K562 (cell line): ENCODE measurements around the gene TMEM167B.

ENCODE experiments used
- FIP1L1 ChIP-seq: fragments of 200-400 bp; formaldehyde crosslinking; IDR thresholded peaks from 2 replicates; pipeline ENCODE4 v1.6.1; 2018; ENCODE audit warnings: mild to moderate bottlenecking, low read depth, low read length; ENCODE audit not compliant: poor library complexity, severe bottlenecking
- IRF2 ChIP-seq: sonication (generic); formaldehyde crosslinking; IDR thresholded peaks from 2 replicates; pipeline ENCODE4 v1.8.1; 2022; ENCODE audit warnings: mild to moderate bottlenecking, missing genetic modification reagents
- JUND ChIP-seq, 2 experiments: IDR thresholded peaks; 2 replicates in 1 of 2; 3 replicates in 1 of 2; pipeline ENCODE4 v1.6.1; 2011; ENCODE audit warnings: borderline replicate concordance in 2 of 2, low read depth in 2 of 2, low read length in 2 of 2, improper control_type of control experiment in 1 of 2, missing biosample characterization in 1 of 2, missing genetic modification characterization in 1 of 2, missing genetic modification reagents in 1 of 2
- NFYB ChIP-seq: IDR thresholded peaks from 2 replicates; pipeline ENCODE4 v1.6.1; 2011; ENCODE audit warnings: mild to moderate bottlenecking, moderate library complexity; ENCODE audit not compliant: insufficient read length; ENCODE audit errors: extremely low read depth
- POLR2A ChIP-seq: fragments of 450-650 bp; conservative IDR thresholded peaks from 2 replicates; pipeline ENCODE4 v1.6.1; 2016
- RAD21 ChIP-seq, 2 experiments: fragments of 250-450 bp in 1 of 2; fragments of 450-650 bp in 1 of 2; sonication (Bioruptor Pico) in 1 of 2; formaldehyde crosslinking in 1 of 2; IDR thresholded peaks in 1 of 2; conservative IDR thresholded peaks in 1 of 2; 2 replicates each; pipeline versions ENCODE4 v1.4.0 to v1.8.0; 2020 to 2022; ENCODE audit warnings: mild to moderate bottlenecking in 2 of 2, moderate library complexity in 1 of 2
- SIN3A ChIP-seq, 2 experiments: fragments of 150-350 bp in 1 of 2; IDR thresholded peaks; 2 replicates each; pipeline ENCODE4 v1.6.1; 2011 to 2016; ENCODE audit warnings: borderline replicate concordance in 2 of 2, low read depth in 2 of 2, low read length in 2 of 2, mild to moderate bottlenecking in 2 of 2, moderate library complexity in 2 of 2; ENCODE audit not compliant: control insufficient read depth in 1 of 2
- SPI1 ChIP-seq: IDR thresholded peaks from 2 replicates; pipeline ENCODE4 v1.6.1; 2011; ENCODE audit warnings: low read depth, low read length, control low read depth, borderline replicate concordance
- STAT5B ChIP-seq: fragments of 250-450 bp; sonication (Bioruptor Pico); IDR thresholded peaks from 2 replicates; pipeline ENCODE4 v1.8.0; 2021; ENCODE audit warnings: mild to moderate bottlenecking, inconsistent platforms
- TCF7 ChIP-seq: sonication (generic); IDR thresholded peaks from 2 replicates; pipeline ENCODE4 v1.6.1; 2016; ENCODE audit warnings: antibody characterized with exemption, borderline replicate concordance
- ZFPM2 ChIP-seq: fragments of 250-450 bp; sonication (Bioruptor Pico); IDR thresholded peaks from 2 replicates; pipeline ENCODE4 v1.5.1; 2022; ENCODE audit warnings: mild to moderate bottlenecking
- TF ChIP-seq, protein P1 (sequence below): fragments of 450-650 bp; IDR thresholded peaks from 2 replicates; pipeline ENCODE4 v1.6.1; 2016; ENCODE audit warnings: borderline replicate concordance

DNA sequence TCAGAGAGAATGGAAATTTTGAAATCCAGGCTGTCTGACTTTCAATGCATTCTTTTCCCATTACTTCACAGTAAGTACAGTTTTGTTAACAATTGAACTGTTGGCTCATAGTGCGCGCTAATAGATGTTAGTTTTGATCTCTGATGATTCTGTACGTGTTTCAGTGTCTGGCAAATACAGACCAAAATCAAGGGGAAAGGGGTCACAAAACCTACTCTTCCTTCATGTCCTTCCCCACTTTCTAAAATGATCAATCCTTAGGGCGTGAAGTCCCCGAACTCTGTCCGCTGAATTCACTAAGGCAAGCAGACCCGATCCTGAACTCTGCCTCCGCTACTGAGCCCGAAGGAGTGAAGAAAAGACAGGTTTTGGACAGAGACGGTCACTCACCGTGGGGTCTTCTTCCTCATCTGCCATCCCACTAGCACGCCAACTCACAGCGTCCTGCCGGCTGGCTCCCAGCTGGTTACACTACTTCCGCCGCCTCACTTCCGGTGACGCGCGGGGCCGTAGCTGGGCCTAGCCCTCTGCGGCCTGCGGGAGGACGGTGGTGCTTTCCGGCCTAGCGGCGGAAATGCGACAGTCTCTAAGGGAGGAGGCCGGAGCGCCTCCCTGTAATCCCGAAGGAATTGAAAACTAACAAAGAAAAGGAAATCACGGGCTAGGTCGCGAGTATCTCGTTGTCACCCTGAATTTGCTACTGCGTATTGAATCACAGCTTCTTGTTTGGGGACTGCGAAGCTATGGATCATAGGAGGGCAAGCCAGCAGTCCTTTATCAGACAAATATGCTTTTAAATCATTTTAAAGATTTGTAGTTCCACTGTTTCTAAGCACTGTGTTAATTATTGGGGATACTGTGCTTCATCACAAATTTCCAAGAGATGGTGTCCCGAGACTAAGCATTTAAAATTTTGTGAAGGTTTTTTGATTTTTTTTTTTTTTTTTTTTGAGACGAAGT, 14.8 kb upstream of the TMEM167B start, which contains the start of gene TAF13:
- TF ChIP-seq STAT5B (CRISPR knock-in tag) (no peak), SPI1 (peak; percentile 46; the same call in 1 of the 2 replicates), TCF7 (0 out of 2 replicates have a peak, but pooled peaks have one; percentile 75), POLR2A (peak; percentile 98), FIP1L1 (no peak), RAD21 (CRISPR knock-in tag; conservative IDR thresholded peaks at IDR 0.05 in 1 of 2, IDR thresholded peaks at IDR 0.05 in 1 of 2) (0 out of 4 replicates have a peak, but pooled peaks of 1 of the 2 experiments have one; percentile 13), SIN3A (IDR thresholded peaks at IDR 0.05; ENCODE audit: borderline replicate concordance in 2 of 2, control insufficient read depth in 1 of 2, low read depth in 2 of 2, low read length in 2 of 2) (peak; percentile 99 to 100), ZFPM2 (CRISPR knock-in tag) (no peak), JUND (IDR thresholded peaks at IDR 0.05; ENCODE audit: borderline replicate concordance, low read depth, low read length) (peak; percentile 81), JUND (tag; IDR thresholded peaks at IDR 0.05; ENCODE audit: borderline replicate concordance, low read depth, low read length) (peak; percentile 69; the same call in 2 of the 3 replicates), NFYB (no peak), IRF2 (no peak)
- TF ChIP-seq, protein P1, sequence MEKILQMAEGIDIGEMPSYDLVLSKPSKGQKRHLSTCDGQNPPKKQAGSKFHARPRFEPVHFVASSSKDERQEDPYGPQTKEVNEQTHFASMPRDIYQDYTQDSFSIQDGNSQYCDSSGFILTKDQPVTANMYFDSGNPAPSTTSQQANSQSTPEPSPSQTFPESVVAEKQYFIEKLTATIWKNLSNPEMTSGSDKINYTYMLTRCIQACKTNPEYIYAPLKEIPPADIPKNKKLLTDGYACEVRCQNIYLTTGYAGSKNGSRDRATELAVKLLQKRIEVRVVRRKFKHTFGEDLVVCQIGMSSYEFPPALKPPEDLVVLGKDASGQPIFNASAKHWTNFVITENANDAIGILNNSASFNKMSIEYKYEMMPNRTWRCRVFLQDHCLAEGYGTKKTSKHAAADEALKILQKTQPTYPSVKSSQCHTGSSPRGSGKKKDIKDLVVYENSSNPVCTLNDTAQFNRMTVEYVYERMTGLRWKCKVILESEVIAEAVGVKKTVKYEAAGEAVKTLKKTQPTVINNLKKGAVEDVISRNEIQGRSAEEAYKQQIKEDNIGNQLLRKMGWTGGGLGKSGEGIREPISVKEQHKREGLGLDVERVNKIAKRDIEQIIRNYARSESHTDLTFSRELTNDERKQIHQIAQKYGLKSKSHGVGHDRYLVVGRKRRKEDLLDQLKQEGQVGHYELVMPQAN: peak; percentile 99
